Measurements from ENCODE around the gene SCN2B.
"Not testable (repeated sequence)": the region's sequence is repeated elsewhere in the genome, so short reads cannot be mapped to it uniquely, and the experiment has no call there.

SCN2B gene

GRCh38 chr11:118198370-118198769, 21.9 kb upstream of the SCN2B start:
- Histone ChIP-seq H3K36me3 (ENCODE audit: insufficient read depth) (no peaks in the 10 kb centered on the region), H4K20me1 (ENCODE audit: insufficient read depth) (no peaks in the 10 kb centered on the region), H3K9ac (no peak overlapping the region), H3K79me2 (ENCODE audit: insufficient read depth, low read depth) (no peaks in the 10 kb centered on the region), H3K27ac (no peak overlapping the region), H3K4me3 (IDR thresholded peaks at IDR 0.05; ENCODE audit: insufficient read depth, low read depth, low read length) (no peak overlapping the region), H3K4me1 (ENCODE audit: low read depth, poor library complexity, severe bottlenecking) (peaks cover 4% of the 10 kb centered on the region), H3K4me2 (no peak overlapping the region; the same call in 1 of the 2 replicates), H3K27me3 (ENCODE audit: insufficient read depth, low read depth) (no peaks in the 10 kb centered on the region), H2AFZ (ENCODE audit: low read depth) (peak overlapping the region; percentile 66)
- TF ChIP-seq CTCF (conservative IDR thresholded peaks at IDR 0.05; ENCODE audit: low read depth, low read length), result peak; percentile 69

- Histone ChIP-seq H3K27ac (no peak overlapping the region), H3K27me3 (ENCODE audit: insufficient read depth, low read depth) (no peaks in the 10 kb centered on the region), H3K9ac (no peak overlapping the region), H3K4me3 (IDR thresholded peaks at IDR 0.05; ENCODE audit: insufficient read depth, low read depth, low read length) (no peak overlapping the region), H3K36me3 (ENCODE audit: insufficient read depth) (no peaks in the 10 kb centered on the region), H3K79me2 (ENCODE audit: insufficient read depth, low read depth) (no peaks in the 10 kb centered on the region), H3K4me2 (no peak overlapping the region), H2AFZ (ENCODE audit: low read depth) (no peak overlapping the region), H4K20me1 (ENCODE audit: insufficient read depth) (no peaks in the 10 kb centered on the region), H3K4me1 (ENCODE audit: low read depth, poor library complexity, severe bottlenecking) (peaks cover 4% of the 10 kb centered on the region)
- no peak for TF ChIP-seq CTCF (conservative IDR thresholded peaks at IDR 0.05; ENCODE audit: low read depth, low read length)
Observed at GRCh38 chr11:118194835-118195627, 18.6 kb upstream of the SCN2B start.

GRCh38 chr11:118193910-118194566, 17.6 kb upstream of the SCN2B start:
- H3K4me2 ChIP-seq, result no peak overlapping the region
- no peak overlapping the region for H3K9ac ChIP-seq
- H3K27ac ChIP-seq, result no peak overlapping the region
- H3K27me3 ChIP-seq (ENCODE audit: insufficient read depth, low read depth), result no peaks in the 10 kb centered on the region
- H3K4me1 ChIP-seq (ENCODE audit: low read depth, poor library complexity, severe bottlenecking), result peaks cover 4% of the 10 kb centered on the region
- no peak for TF ChIP-seq CTCF (conservative IDR thresholded peaks at IDR 0.05; ENCODE audit: low read depth, low read length)
- no peaks in the 10 kb centered on the region for H4K20me1 ChIP-seq (ENCODE audit: insufficient read depth)
- H2AFZ ChIP-seq (ENCODE audit: low read depth), result no peak overlapping the region
- no peak overlapping the region for H3K4me3 ChIP-seq (IDR thresholded peaks at IDR 0.05; ENCODE audit: insufficient read depth, low read depth, low read length)
- H3K79me2 ChIP-seq (ENCODE audit: insufficient read depth, low read depth), result no peaks in the 10 kb centered on the region
- H3K36me3 ChIP-seq (ENCODE audit: insufficient read depth), result no peaks in the 10 kb centered on the region

GRCh38 chr11:118192817-118193216, 16.4 kb upstream of the SCN2B start:
- not testable (repeated sequence) for H3K27me3 ChIP-seq (ENCODE audit: insufficient read depth, low read depth); H3K4me1 ChIP-seq (ENCODE audit: low read depth, poor library complexity, severe bottlenecking); H3K9ac ChIP-seq; H3K4me2 ChIP-seq; H3K36me3 ChIP-seq (ENCODE audit: insufficient read depth); H3K4me3 ChIP-seq (IDR thresholded peaks at IDR 0.05; ENCODE audit: insufficient read depth, low read depth, low read length); H3K27ac ChIP-seq; H4K20me1 ChIP-seq (ENCODE audit: insufficient read depth); H3K79me2 ChIP-seq (ENCODE audit: insufficient read depth, low read depth); H2AFZ ChIP-seq (ENCODE audit: low read depth)

- H3K79me2 ChIP-seq (ENCODE audit: insufficient read depth, low read depth); H3K4me2 ChIP-seq; H4K20me1 ChIP-seq (ENCODE audit: insufficient read depth); H3K27me3 ChIP-seq (ENCODE audit: insufficient read depth, low read depth); H3K4me1 ChIP-seq (ENCODE audit: low read depth, poor library complexity, severe bottlenecking); H3K27ac ChIP-seq; H2AFZ ChIP-seq (ENCODE audit: low read depth); H3K4me3 ChIP-seq (IDR thresholded peaks at IDR 0.05; ENCODE audit: insufficient read depth, low read depth, low read length); H3K36me3 ChIP-seq (ENCODE audit: insufficient read depth); H3K9ac ChIP-seq: not testable (repeated sequence)
Observed at GRCh38 chr11:118190942-118191506, 14.6 kb upstream of the SCN2B start.
